Peyer's patch (tissue), 4 donors: ENCODE results near the gene LIPT2. TPM values are rescaled to one million over a fixed set of nuclear protein-coding genes. Genes with fewer than 3 reads are reported as not detected.

Experiments
- DNase-seq, 3 donors: peaks; one replicate each; pipeline ENCODE4 v3.0.0-alpha.2; 2017 to 2019
- H3K27ac ChIP-seq, 4 donors: fragments of 200-600 bp; sonication (generic); one replicate each; pipeline ENCODE4 v1.5.1; 2016 to 2019
- H3K27me3 ChIP-seq, 2 donors: fragments of 200-600 bp; sonication (generic); one replicate each; pipeline ENCODE4 v1.5.1; 2019
- H3K36me3 ChIP-seq, 3 donors: fragments of 200-600 bp; sonication (generic); one replicate each; pipeline ENCODE4 v1.5.1; 2016 to 2019
- H3K4me1 ChIP-seq, 4 donors: fragments of 200-600 bp; sonication (generic); one replicate each; pipeline ENCODE4 v1.5.1; 2016 to 2019
- H3K4me3 ChIP-seq, 4 donors: fragments of 200-600 bp; sonication (generic); 1 replicate in 3 of 4; 2 replicates in 1 of 4; pipeline ENCODE4 v1.5.1; 2016 to 2019; ENCODE audit warnings: mild to moderate bottlenecking in 1 of 4
- H3K9me3 ChIP-seq, 4 donors: fragments of 200-600 bp; sonication (generic); one replicate each; pipeline ENCODE4 v1.5.1; 2016 to 2019; ENCODE audit warnings: mild to moderate bottlenecking in 1 of 4
- CTCF ChIP-seq, 6 experiments: fragments of 450-650 bp in 4 of 6; fragments of 200-600 bp in 2 of 6; sonication (generic) in 1 of 6; IDR thresholded peaks; one replicate each; pipeline ENCODE4 v1.5.1; 2017 to 2019; ENCODE audit warnings: antibody characterized with exemption in 6 of 6, mild to moderate bottlenecking in 3 of 6, moderate library complexity in 1 of 6
- POLR2A ChIP-seq, 2 donors: fragments of 450-650 bp; IDR thresholded peaks; one replicate each; pipeline ENCODE4 v1.5.1; 2017; ENCODE audit warnings: antibody characterized with exemption in 2 of 2, mild to moderate bottlenecking in 2 of 2, moderate library complexity in 2 of 2
- total RNA-seq, 4 donors: library from RNA; depleted of rRNA; stranded (reverse); fragments of >200 nt; gene quantifications; one replicate each; pipeline ENCODE4 v1.1.0, GENCODE V29; 2016

LIPT2 gene
- total RNA-seq, 4 donors from 2014 or later = 7.5 to 9.6 (median 7.9) TPM; not detected in 1

GRCh38 chr11:74449369-74449931, 44.1 kb downstream of the LIPT2 start:
- Histone ChIP-seq H3K4me3 (no peak overlapping the region), H3K27ac (no peak overlapping the region), H3K27me3 (no peaks in the 10 kb centered on the region), H3K4me1 (peaks cover 0 to 2% (median 0%) of the 10 kb centered on the region in 4 donors), H3K9me3 (no peaks in the 10 kb centered on the region), H3K36me3 (no peaks in the 10 kb centered on the region)
- TF ChIP-seq POLR2A (IDR thresholded peaks at IDR 0.05) = no peak
- peak; percentile 31 to 93 (median 76) for TF ChIP-seq CTCF (IDR thresholded peaks at IDR 0.05)
- peak in 1 of 3 donors; percentile 56 for DNase-seq

- Histone ChIP-seq H3K4me1 (peaks cover 0 to 19% (median 1%) of the 10 kb centered on the region in 4 donors), H3K36me3 (no peaks in the 10 kb centered on the region), H3K4me3 (no peak overlapping the region), H3K27me3 (no peaks in the 10 kb centered on the region), H3K9me3 (no peaks in the 10 kb centered on the region), H3K27ac (no peak overlapping the region)
- DNase-seq = no peak
- TF ChIP-seq POLR2A (IDR thresholded peaks at IDR 0.05) = no peak
- no peak for TF ChIP-seq CTCF (IDR thresholded peaks at IDR 0.05)
Observed at GRCh38 chr11:74447720-74448119, 45.8 kb downstream of the LIPT2 start.

GRCh38 chr11:74446532-74446938, 47.0 kb downstream of the LIPT2 start:
- no peaks in the 10 kb centered on the region for H3K9me3 ChIP-seq
- H3K27me3 ChIP-seq = no peaks in the 10 kb centered on the region
- peaks cover 0 to 19% (median 1%) of the 10 kb centered on the region in 4 donors for H3K4me1 ChIP-seq
- DNase-seq = no peak
- no peak for TF ChIP-seq POLR2A (IDR thresholded peaks at IDR 0.05)
- TF ChIP-seq CTCF (IDR thresholded peaks at IDR 0.05) = no peak
- H3K4me3 ChIP-seq = no peak overlapping the region
- H3K36me3 ChIP-seq = no peaks in the 10 kb centered on the region
- H3K27ac ChIP-seq = no peak overlapping the region

GRCh38 chr11:74444173-74444826, 49.2 kb downstream of the LIPT2 start:
- no peaks in the 10 kb centered on the region for H3K9me3 ChIP-seq
- no peak overlapping the region for H3K4me3 ChIP-seq
- no peak for TF ChIP-seq CTCF (IDR thresholded peaks at IDR 0.05)
- TF ChIP-seq POLR2A (IDR thresholded peaks at IDR 0.05) = no peak
- no peaks in the 10 kb centered on the region for H3K27me3 ChIP-seq
- H3K27ac ChIP-seq = no peak overlapping the region
- H3K4me1 ChIP-seq = peaks cover 0 to 19% (median 1%) of the 10 kb centered on the region in 4 donors
- no peaks in the 10 kb centered on the region for H3K36me3 ChIP-seq
- DNase-seq = no peak

- no peak for DNase-seq
- Histone ChIP-seq H3K36me3 (no peaks in the 10 kb centered on the region), H3K4me1 (peaks cover 0 to 19% (median 1%) of the 10 kb centered on the region in 4 donors), H3K4me3 (no peak overlapping the region), H3K27ac (peak overlapping the region in 2 of 4 donors; percentile 25 to 46), H3K9me3 (no peaks in the 10 kb centered on the region), H3K27me3 (no peaks in the 10 kb centered on the region)
- TF ChIP-seq POLR2A (IDR thresholded peaks at IDR 0.05) (no peak), CTCF (IDR thresholded peaks at IDR 0.05) (peak in 2 of 6 experiments; percentile 16)
Observed at GRCh38 chr11:74443071-74443864, 50.3 kb downstream of the LIPT2 start.
